ENCODE results near the gene MLXIPL.
"Not testable (repeated sequence)": the region's sequence is repeated elsewhere in the genome, so short reads cannot be mapped to it uniquely, and the experiment has no call there.

The MLXIPL gene

DNA sequence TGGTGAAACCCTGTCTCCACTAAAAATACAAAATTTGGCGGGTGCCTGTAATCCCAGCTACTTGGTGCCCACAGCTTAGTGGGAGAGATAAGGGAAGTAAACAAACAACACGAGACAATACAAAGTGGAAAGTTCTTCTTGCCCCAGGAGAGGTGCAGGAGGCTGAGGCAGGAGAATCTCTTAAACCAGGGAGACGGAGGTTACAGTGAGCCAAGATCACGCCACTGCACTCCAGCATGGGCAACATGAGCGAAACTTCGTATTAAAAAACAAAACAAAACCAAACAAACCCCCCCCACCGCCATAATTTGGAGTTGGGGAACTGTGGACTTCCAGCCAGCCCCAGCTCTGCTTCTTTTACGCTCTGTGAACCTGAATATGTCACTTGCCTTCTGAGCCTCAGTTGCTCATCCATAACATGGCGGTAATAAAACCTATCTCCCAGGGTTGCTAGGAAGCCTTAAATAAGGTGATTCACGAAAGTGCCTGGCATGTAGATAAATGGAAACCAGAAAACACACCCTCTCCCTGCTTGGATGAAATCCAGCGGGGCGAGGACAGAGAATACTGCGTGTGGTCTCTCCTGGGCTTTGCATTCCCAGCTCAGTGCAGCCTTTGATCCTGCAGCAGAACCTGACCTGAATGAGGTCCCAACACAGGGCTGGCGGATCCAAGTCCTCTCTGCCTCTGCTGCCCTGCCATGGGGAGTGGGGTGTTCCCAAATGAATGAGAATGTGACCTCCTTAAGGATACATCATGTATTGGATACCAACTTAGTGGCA lies 10.2 kb downstream of the MLXIPL start:
- DNase-seq (ENCODE audit: low spot score): no peak

DNA sequence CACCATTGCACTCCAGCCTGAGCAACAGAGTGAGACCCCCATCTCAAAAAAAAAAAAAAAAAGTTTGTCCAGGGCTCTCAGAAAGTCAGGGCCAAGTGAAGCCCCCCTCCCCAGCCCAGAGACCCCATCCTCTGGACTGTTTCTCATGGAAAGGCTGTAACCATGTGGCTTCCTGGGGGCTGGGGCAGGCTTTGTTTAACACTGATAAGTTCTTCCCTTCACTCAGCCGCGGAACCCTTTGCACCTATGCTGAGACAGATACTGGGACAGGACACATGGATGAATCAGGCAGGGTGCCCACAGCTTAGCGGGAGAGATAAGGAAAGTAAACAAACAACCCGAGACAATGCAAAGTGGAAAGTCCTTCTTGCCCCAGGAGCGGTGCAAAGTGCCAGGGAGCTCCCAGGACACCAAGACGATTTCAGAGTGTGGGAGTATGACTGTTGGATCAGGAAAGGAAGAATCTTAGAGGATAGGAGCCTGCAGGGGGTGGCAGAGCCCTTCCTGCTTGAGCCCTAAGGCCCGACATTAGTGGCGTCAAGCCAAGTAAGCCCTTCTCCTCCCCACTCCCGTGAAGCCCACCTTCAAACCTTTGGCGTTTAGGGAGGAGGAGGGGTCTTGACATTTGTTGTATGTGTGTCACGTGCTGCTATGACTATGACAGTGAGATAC lies 11.6 kb downstream of the MLXIPL start:
- no peak for DNase-seq (ENCODE audit: low spot score)

DNA sequence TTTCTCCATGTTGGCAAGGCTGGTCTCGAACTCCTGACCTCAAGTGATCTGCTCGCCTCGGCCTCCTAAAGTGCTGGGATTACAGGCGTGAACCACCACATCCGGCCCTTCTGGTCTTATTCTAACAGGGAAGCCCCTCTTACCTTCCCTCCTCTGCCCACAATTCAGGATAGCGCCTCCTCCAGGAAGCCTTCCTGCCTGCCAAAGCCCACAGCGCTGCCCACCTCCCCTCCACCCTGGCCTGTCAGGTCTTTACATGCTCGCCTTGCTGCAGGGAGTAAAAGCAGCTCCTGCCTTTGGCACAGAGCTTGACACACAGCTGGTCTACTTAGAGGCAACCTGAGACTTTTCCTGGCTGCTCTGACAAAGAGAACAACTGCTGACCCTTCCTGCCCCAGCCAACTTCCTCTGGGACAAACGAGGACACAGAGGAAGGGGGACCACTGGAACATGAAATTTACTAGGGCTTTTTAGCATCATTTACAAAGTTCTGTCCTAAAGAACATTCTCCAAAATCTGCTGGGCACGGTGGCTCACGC lies 13.2 kb downstream of the MLXIPL start:
- DNase-seq (ENCODE audit: low spot score): no peak

DNA sequence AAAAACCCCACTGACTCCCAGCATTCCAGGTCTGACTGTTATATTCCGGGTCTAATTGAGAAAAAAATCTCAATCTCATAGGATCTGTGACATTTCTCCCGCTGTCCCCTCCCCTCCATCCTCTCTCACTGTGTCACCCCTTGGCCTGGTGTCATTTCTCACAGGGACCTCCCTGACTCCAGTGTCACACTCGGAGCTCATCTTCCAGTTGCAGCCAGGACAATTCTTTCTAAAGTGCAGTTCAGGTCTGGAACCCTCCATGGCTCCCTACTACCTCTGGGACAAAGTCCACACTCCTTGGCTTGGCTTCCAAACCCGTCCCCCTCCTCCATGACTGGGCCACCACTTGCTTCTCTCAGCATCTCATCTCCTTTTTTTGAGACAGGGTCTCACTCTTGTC lies 14.2 kb downstream of the MLXIPL start:
- DNase-seq (ENCODE audit: low spot score): no peak

DNA sequence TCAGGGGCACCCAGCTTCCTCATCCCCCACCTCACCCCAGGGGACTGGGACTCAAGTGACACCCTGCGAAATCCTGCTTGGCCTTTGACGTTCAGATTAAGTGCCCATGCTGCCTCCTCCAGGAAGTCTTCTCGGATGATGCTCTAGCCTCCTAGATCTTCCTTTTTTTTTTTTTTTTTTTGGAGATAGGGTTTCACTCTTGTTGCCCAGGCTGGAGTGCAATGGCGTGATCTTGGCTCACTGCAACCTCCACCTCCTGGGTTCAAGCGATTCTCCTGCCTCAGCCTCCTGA lies 16.7 kb downstream of the MLXIPL start:
- not testable (repeated sequence) for DNase-seq (ENCODE audit: low spot score)

DNA sequence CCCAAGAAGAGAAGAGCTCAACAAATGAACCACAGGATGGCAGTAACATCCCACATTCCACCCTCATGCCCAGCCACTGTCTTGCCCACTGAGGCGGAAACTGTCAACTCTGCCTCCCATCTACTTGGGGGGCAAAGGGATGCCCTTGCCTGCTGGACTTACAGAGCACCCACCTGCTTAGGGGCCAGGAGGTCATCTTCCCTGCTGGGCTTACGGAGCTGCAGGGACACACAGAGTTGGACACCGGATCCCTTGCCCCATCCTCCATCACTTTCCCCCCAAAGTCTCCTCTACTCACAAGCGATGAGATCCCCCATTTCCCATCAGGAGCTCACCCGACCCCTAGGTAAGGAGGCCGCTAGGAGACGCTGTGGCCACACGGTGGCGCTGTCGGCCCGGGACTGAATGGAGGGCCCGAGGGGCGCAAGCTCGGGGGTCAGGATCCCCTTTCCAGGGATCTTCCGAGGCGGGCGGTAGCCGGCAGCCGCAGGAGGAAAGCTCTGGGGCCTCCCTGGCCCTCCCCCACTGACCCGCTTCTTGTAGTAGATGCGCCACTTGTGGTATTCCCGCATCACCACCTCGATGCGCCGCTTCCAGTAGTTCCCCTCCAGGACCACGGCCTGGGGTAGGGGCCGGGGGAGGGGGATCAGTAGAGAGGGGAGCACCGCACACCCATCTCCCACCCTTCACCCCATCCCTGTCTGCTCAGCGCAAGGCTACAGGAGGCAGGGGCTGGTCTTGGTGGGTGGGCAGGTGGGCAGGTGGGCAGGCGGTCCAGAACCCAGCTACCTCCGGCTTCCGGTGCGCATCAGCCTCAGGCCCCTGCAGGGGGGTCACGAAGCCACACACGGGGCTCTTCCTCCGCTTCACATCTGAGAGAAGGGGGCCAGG lies 17.3 kb downstream of the MLXIPL start:
- peak; percentile 47 for DNase-seq (ENCODE audit: low spot score)

DNA sequence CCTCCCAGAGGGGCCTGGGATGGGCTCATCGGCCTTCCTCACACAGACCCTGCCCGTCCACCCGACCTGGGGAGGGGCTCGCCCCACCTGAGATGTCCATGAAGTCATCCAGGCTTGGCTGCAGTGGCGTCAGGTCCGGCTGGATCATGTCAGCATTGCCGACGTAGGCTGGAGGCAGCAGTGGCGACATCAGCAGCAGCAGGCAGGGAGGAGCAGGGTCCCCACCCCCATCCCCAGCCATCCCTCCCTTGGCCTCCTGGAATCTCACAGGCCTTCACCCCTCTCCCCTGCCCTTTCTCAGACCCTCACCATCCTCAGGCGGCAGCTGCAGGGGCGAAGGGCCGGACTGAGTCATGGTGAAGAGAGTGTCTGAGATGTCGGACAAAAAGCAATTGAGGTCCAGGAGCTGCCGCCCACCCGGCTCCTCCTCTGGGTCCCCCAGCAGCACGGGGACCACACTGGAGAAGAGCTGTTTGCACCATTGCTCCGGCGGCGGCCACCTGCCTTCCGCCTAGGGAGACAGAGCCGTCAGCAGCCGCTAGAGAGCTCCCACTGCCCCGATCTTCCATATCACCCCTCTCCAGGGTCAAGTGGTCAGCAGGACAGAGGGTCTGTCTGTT lies 18.6 kb downstream of the MLXIPL start:
- no peak for DNase-seq (ENCODE audit: low spot score)

DNA sequence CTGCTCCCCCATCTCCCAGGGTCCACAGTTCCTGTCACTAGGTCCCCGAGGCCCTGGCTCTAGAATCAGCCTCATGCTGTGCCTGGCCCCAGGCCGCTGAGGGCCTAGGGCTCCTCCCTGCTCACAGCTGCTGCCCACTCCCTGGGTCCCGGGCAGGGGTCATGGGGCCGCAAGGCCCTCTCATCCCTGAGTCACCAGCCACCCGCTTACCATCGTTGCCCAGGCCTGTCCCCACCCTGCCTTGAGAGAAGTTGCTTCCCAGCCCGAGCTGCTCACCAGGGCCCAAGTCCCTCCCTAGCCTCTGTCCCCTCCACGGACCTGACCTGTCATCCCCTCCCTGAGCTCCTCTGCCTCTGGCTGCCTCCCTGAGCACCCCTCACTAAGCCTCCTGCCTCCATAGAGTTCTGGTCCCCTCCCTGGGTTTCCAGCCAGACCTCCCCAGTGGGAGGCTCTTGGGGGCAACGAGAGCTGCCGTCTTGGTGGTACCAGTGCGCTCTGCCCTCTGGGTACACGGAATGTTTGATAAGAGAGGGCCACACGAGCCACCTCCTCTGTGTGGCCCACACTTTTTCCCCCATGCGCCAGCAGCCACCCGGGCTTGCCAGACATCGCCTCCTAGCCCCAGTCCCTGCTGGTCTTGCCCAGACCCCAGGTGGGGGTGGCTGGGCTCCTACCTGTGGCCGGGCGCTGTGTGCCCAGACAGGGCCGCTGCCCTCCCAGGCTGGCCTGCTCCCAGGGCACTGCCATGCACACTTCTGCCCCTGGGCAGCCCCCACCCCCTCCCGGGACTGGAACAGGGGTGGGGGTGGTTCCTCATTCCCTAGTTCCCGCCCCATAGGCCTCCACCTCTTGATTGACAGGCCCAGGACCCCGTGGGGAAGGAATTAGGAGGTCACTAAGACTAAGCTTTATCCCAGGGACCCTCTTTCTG lies 21.3 kb downstream of the MLXIPL start:
- no peak for DNase-seq (ENCODE audit: low spot score)

DNA sequence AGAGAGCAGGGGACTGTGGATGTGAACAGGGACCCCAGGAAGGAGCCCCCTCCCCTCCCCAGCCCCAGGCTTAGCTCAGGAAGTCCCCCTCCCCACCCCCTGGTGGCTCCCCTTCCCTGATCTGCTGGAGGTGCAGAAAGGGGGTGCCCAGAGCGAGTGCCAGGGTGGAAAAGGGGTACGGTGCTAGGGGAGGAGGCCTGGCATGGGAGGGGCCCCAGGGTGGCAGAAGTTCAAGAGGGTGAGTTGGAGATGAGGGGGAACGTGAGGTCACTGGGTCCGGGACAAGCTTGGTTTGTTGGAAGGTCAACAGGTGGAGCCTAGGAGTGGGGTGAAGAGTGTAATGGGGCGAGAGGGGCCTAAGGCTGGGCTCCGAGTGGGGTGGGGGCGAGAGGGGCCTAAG lies 24.4 kb downstream of the MLXIPL start:
- no peak for DNase-seq (ENCODE audit: low spot score)

DNA sequence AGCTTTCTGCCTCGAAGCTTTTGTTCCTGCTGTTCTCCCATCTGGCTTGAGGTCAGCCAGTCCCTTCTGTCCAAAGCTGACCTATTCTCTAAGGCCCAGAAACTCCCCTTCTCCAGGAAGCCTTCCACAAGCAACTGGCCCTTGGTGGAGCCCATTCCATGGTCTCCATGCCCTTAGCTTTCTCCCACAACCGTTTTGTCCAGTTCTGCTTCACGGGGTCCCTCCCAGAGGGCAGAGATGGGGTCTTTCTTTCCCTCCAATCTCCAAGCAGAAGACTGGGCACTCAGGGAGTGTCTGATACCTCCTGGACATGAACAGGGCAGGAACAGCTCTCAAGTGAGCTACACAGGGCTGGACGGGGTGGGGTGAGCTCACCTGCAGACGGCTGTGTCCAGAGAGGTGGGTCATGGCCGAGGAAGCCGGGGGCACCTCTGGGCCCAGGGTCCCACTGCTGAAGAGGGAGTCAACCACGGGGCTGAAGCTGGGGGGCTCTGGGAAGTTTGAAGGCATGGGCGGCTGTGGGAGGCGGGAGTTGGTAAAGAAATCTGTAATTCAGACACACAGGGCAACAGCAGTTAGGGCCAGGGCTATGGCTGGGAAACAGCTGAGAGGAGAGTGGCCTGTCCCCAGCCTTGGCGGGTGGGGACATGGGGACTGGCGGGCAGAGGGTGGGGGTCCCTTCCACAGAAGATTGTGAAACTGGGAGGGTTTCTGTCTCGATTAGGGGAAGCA lies 25.0 kb downstream of the MLXIPL start:
- DNase-seq (ENCODE audit: low spot score): no peak

DNA sequence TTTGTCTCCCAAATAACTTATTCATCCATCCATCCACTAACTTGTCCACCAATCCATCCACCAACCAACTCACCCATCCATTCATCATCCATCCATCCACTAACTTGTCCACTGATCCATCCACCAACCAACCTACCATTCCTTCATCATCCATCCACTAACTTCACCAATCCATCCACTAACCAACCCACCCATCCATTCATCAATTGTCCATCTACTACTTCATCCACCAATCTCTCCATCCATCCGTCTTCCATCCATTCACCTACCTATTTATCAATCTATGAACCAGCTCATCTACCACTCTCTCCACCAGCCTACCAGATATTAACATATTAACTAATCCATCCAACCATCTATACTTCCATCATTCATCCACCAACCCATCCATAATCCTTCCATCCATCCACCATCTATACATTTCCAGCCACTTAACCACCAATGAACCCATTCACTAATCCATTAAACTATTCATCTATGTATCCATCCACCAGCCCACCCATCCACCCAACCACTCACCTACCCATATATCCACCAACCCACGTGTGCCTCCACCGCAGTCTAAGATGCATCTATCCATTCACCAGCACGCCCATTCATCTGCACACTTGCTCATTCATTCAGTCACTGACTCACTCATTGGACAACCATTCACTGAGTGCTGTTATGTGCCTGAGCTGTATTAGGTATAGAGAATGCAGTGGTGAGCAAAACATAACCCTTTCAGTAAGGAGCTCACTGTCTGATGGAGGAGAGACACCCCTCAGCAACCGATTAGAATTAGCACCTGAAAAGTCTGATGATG lies 26.1 kb downstream of the MLXIPL start:
- DNase-seq (ENCODE audit: low spot score): no peak

DNA sequence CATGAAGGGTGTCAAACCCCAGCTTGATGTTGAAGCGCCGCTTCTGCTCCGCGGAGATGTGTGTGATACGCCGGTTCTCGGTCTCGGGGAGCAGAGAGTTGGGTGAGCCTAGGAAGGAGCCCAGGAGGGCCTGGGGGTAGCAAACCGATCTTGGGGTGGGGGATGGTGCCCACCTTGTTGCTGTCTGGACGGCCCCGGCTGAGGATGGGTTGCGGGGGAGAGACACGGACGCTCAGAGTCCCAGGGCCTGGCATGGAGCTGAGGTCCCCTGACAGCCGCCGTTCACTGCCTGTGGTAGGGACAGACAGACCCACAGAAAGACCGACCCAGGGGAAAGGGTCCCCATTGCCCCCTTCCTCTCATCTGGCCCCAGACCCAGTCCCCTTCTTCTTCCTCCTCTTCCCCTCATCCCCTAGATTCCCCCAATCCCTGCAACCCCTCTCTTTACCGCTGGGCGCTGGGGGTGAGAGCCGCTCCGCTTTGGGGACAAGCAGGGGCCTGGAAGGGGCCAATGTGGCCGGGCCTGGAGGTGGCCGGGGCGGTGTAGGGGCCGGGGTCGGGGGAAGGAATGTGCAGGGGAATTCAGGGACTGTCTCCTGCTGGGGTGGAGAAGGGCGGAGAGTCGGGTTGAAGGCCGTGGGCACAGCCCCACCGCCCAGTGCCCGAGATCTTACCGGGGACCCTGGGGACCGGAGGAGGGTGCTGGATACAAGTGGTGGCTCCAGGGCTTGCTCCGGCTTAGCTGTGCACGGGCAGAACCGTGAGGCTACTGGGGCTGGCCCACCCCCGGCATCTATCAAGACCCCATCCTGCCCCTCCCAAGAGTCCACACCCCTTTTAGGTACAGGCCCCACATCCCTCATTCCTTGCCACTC lies 27.9 kb downstream of the MLXIPL start:
- DNase-seq (ENCODE audit: low spot score): no peak

DNA sequence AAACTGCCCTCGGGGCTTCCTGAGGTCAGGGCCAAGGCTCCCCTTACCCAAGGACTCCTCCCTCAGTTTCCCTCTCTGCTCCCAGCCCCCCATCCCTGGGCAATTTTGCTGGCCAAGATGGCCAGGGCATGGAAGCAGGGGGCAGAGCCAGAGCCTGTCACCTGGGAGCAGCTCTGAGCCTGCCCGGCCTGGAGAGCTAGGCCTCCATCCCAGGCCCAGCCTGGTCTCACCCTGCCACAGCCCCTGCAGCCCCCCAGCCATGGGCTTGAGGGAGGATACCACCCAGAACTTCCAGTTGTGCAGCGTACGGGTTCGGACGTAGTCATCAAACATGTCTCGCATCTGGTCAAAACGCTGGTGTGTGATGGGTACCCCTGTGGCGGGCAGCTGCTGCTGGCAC lies 29.0 kb downstream of the MLXIPL start:
- DNase-seq (ENCODE audit: low spot score): no peak

DNA sequence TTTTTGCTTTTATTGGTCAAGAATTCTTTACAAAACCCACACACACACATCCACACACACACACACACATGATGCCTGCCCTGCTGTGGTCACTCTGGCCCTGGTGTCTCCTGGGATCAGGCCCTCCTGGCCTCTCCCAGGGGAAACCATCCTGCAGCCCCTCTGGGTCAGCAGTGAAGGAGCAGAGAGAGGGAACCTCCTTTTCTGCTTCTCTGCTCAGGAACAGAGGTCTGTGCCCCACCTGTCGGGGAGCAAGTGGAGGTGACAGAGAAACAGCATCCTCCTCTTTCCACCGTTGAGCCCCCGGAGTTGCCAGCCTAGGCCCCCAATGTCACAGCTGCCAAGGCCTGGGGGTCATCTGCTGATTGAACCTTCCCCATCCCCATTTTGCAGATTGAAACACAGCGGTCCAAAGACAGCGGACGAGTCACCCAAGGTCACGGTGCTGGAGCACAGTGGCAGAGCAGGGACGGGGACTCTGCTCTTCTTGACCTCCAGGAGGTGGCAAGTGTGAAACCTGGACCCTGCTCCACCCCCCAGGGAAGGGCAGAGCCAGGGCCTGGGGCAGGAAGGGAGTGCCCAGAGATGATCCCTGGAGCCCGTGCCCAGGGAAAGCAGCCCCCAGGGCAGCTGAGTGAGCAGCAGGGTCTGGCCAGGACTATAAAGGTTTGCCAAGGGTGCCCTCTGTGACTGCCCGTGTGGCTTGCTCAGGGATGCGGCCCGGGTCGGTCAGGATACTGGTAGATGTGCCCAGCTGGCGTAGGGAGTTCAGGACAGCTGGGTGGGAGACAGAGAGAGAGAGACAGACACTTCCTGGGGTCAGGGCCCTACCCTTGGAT lies 30.9 kb downstream of the MLXIPL start:
- no peak for DNase-seq (ENCODE audit: low spot score)

DNA sequence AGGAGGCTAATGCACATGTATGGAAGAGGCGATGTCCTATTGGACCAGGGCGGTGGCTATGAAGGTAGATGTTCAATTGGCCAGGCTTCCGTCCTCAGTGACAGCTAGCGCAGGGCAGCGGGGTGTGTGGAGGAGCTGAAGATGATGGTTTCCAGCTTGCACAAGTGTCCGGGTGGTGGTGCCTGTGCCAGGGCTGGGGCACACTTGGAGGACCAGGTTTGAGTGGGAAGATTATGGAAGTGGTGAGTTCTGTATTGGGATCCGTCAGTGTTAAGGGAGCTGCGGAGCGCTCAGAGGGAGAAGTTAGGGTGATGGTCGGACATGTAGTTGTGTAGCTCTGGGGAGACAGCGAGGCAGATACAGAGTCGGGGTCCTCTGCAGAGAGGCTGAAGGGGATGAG lies 37.4 kb downstream of the MLXIPL start:
- DNase-seq (ENCODE audit: low spot score): no peak

DNA sequence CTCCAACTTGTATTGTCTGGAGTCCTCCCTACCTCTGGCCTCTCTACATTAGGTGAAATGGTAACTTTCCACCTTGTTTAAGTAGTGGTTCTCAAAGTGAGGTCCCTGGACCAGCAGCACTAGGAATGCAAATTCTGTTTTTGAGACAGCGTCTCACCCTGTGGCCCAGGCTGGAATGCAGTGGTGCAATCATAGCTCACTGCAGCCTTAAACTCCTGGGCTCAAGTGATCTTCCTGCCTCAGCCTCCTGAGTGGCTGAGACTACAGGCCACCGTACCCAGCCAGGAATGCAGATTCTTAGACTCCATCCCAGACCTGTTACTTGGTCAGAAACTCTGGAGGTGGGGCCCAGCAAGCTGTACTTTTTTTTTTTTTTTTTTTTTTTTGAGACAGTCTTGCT lies 39.1 kb downstream of the MLXIPL start:
- DNase-seq (ENCODE audit: low spot score): no peak

DNA sequence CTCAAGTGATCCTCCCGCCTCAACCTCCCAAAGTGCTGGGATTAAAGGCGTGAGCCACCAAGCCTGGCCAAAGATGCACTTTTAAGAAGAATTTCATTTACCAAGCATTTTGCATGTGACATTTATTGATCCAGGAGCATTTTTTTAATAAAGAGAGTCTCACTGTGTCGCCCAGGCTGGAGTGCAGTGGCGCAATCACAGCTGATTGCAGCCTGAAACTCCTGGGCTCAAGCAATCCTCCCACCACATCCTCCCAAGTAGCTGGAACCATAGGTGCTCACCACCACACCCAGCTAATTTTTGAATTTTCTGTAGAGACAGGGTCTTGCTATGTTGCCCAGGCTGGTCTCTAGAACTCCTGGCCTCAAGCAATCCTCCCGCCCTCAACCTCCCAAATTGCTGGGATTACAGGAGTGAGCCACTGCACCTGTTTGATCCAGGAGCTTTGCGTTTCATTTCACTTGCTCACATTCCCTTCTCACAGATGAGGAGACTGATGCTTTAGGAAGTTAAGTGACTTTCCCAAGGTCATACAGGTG lies 41.6 kb downstream of the MLXIPL start:
- no peak for DNase-seq (ENCODE audit: low spot score)

Measured in CD4-positive, alpha-beta T cell treated with Interleukin-6 at 100 ng/mL for 8 hours (primary cell).